HCT116 (cell line): ENCODE data around the gene RAB11FIP2. TPM values are rescaled to one million over a fixed set of nuclear protein-coding genes. Genes with fewer than 3 reads are reported as not detected.

Experiments used
- ATAC-seq: fragments of 200-7000 bp; cut with Tn5 transposase; 2 replicates; pipeline ENCODE4 v1.9.1; 2020; ENCODE audit warnings: mild to moderate bottlenecking, moderate library complexity
- BruUV-seq: library from RNA; stranded (reverse); fragments of 400-500 nt; replicated peaks from 2 replicates; lab custom pipeline; 2021; lab: Mats Ljungman, UMichigan
- CTCF ChIA-PET: fragments of 300-600 bp; sonication (Branson Sonifier 250); formaldehyde crosslinking; loops from one replicate; lab custom pipeline; 2021; ENCODE audit warnings: antibody characterized with exemption; lab: Charles Lee
- POLR2A ChIA-PET: fragments of 300-600, 350-600 bp; sonication (Branson Sonifier 250); formaldehyde crosslinking; loops from one replicate; lab custom pipeline; 2021; ENCODE audit warnings: antibody characterized with exemption; lab: Charles Lee
- RAD21 ChIA-PET, 2 experiments: fragments of 300-600 bp; sonication (Branson Sonifier 250); formaldehyde crosslinking; loops; one replicate each; lab custom pipeline; 2023; ENCODE audit warnings: low total read pairs in 2 of 2; ENCODE audit not compliant: uncharacterized antibody in 2 of 2, unreplicated experiment in 2 of 2, low non-redundant PET in 1 of 2; lab: Charles Lee
- DNase-seq: peaks from one replicate; pipeline ENCODE4 v3.0.0-alpha.2; 2010; ENCODE audit warnings: low read depth, low spot score
- H2AFZ ChIP-seq: fragments of 200-600 bp; shearing (Covaris generic), sonication (generic); 2 replicates; pipeline ENCODE4 v1.6.1; 2017; ENCODE audit warnings: low read depth, mixed run types, mixed read lengths, antibody characterized with exemption, low read length; ENCODE audit not compliant: poor library complexity, severe bottlenecking
- H3K27ac ChIP-seq: 2 replicates; pipeline ENCODE4 v1.5.1; 2012; ENCODE audit warnings: low read depth, low read length
- H3K27me3 ChIP-seq: fragments of 200-600 bp; sonication (generic); 2 replicates; pipeline ENCODE4 v1.6.1; 2016; ENCODE audit warnings: mixed run types, low read length, mixed read lengths; ENCODE audit not compliant: insufficient read depth
- H3K36me3 ChIP-seq, 2 experiments: fragments of 200-500 bp in 1 of 2; fragments of 200-600 bp in 1 of 2; sonication (Bioruptor generic) in 1 of 2; sonication (generic) in 1 of 2; 2 replicates each; pipeline versions ENCODE4 v1.5.1 to v1.6.1; 2014 to 2016; ENCODE audit warnings: low read length in 2 of 2, inconsistent platforms in 1 of 2, mixed read lengths in 1 of 2, mixed run types in 1 of 2; ENCODE audit not compliant: insufficient read depth in 2 of 2, control insufficient read depth in 1 of 2
- H3K4me1 ChIP-seq, 2 experiments: fragments of 200-600 bp in 1 of 2; sonication (generic) in 1 of 2; 2 replicates each; pipeline versions ENCODE4 v1.5.1 to v1.6.1; 2012 to 2017; ENCODE audit warnings: low read length in 2 of 2, inconsistent platforms in 1 of 2, mild to moderate bottlenecking in 1 of 2, mixed read lengths in 1 of 2, mixed run types in 1 of 2, moderate library complexity in 1 of 2; ENCODE audit not compliant: insufficient read depth in 2 of 2, control insufficient read depth in 1 of 2
- H3K4me2 ChIP-seq: fragments of 200-600 bp; sonication (generic); 2 replicates; pipeline ENCODE4 v1.6.1; 2017; ENCODE audit warnings: mixed run types, low read length, mixed read lengths
- H3K4me3 ChIP-seq, 2 experiments: fragments of 200-600 bp in 1 of 2; sonication (generic) in 1 of 2; replicated peaks in 1 of 2; 2 replicates each; pipeline ENCODE4 v1.5.1; 2011 to 2016; ENCODE audit warnings: low read length in 2 of 2, control low read depth in 1 of 2, low read depth in 1 of 2, mild to moderate bottlenecking in 1 of 2, mixed read lengths in 1 of 2, mixed run types in 1 of 2
- H3K79me2 ChIP-seq: fragments of 200-600 bp; sonication (generic); 2 replicates; pipeline ENCODE4 v1.6.1; 2017; ENCODE audit warnings: mild to moderate bottlenecking, mixed run types, low read length, moderate library complexity, mixed read lengths; ENCODE audit not compliant: insufficient read depth
- H3K9ac ChIP-seq: fragments of 200-600 bp; sonication (generic); 2 replicates; pipeline ENCODE4 v1.6.1; 2016; ENCODE audit warnings: low read length, mixed read lengths
- H3K9me2 ChIP-seq: fragments of 200-600 bp; sonication (generic), shearing (Covaris generic); 2 replicates; pipeline ENCODE4 v1.6.1; 2017; ENCODE audit warnings: mixed run types, mild to moderate bottlenecking, moderate library complexity; ENCODE audit not compliant: insufficient read depth
- H3K9me3 ChIP-seq, 2 experiments: fragments of 200-500 bp in 1 of 2; fragments of 200-600 bp in 1 of 2; sonication (Bioruptor generic) in 1 of 2; sonication (generic) in 1 of 2; 2 replicates each; pipeline ENCODE4 v1.6.1; 2014 to 2017; ENCODE audit warnings: low read length in 2 of 2, mixed read lengths in 2 of 2, inconsistent platforms in 1 of 2, low read depth in 1 of 2, mild to moderate bottlenecking in 1 of 2, mixed run types in 1 of 2, moderate library complexity in 1 of 2; ENCODE audit not compliant: control insufficient read depth in 1 of 2, insufficient read depth in 1 of 2
- H4K20me1 ChIP-seq: fragments of 200-600 bp; sonication (generic), shearing (Covaris generic); 2 replicates; pipeline ENCODE4 v1.6.1; 2017; ENCODE audit warnings: mixed run types, mild to moderate bottlenecking, moderate library complexity; ENCODE audit not compliant: insufficient read depth
- ATF3 ChIP-seq: IDR thresholded peaks from 2 replicates; pipeline ENCODE4 v1.6.1; 2012
- CEBPB ChIP-seq: IDR thresholded peaks from 2 replicates; pipeline ENCODE4 v1.6.1; 2012; ENCODE audit warnings: low read depth
- EGR1 ChIP-seq: IDR thresholded peaks from 2 replicates; pipeline ENCODE4 v1.6.1; 2012; ENCODE audit warnings: low read depth
- ELF1 ChIP-seq: IDR thresholded peaks from 2 replicates; pipeline ENCODE4 v1.6.1; 2012; ENCODE audit warnings: low read depth, borderline replicate concordance
- EZH2 ChIP-seq: fragments of 200-600 bp; sonication (generic); IDR thresholded peaks from 2 replicates; pipeline ENCODE4 v1.6.1; 2017; ENCODE audit warnings: antibody characterized with exemption, mixed run types
- FOSL1 ChIP-seq: IDR thresholded peaks from 2 replicates; pipeline ENCODE4 v1.6.1; 2012; ENCODE audit warnings: low read depth
- POLR2A ChIP-seq: IDR thresholded peaks from 2 replicates; pipeline ENCODE4 v1.7.0; 2011; ENCODE audit warnings: borderline replicate concordance; ENCODE audit not compliant: insufficient read depth, insufficient read length; ENCODE audit errors: extremely low read depth
- POLR2AphosphoS5 ChIP-seq: IDR thresholded peaks from 2 replicates; pipeline ENCODE4 v1.6.1; 2011; ENCODE audit warnings: mild to moderate bottlenecking, low read depth, low read length, moderate library complexity
- REST ChIP-seq: IDR thresholded peaks from 2 replicates; pipeline ENCODE4 v1.6.1; 2012; ENCODE audit warnings: low read depth
- TCF7L2 ChIP-seq: IDR thresholded peaks from 2 replicates; pipeline ENCODE4 v1.7.0; 2011; ENCODE audit warnings: borderline replicate concordance, inconsistent platforms; ENCODE audit not compliant: insufficient read depth, insufficient read length; ENCODE audit errors: extremely low read depth
- ZFX ChIP-seq: fragments of 450-650 bp; IDR thresholded peaks from 2 replicates; pipeline ENCODE4 v1.6.1; 2017
- intact Hi-C: fragments of 100-400 bp; cut with micrococcal nuclease; formaldehyde crosslinking; loops from 2 replicates; pipeline ENCODE4 v1.10.0; 2022
- total RNA-seq: library from RNA; stranded (reverse); gene quantifications from one replicate; pipeline ENCODE4 v1.2.1, GENCODE V29; 2021; ENCODE audit not compliant: unreplicated experiment

Gene RAB11FIP2
- total RNA-seq, 1 experiment from 2014 or later, result 16.8 TPM

GRCh38 chr10:117968354-117969182 is 78.2 kb downstream of the RAB11FIP2 start:
- H3K27ac ChIP-seq, result no peak overlapping the region
- H3K4me2 ChIP-seq, result no peak overlapping the region
- RAD21 ChIA-PET, result no interaction called here
- DNase-seq (no peak), ATAC-seq (no peak)
- no TSS peak for BruUV-seq
- no peaks in the 10 kb centered on the region for H3K4me1 ChIP-seq
- POLR2A ChIA-PET, result no interaction called here
- no peaks in the 10 kb centered on the region for H3K9me3 ChIP-seq
- H3K36me3 ChIP-seq, result no peaks in the 10 kb centered on the region
- TF ChIP-seq EZH2, result no peak
- no peak for TF ChIP-seq EGR1
- no peak for TF ChIP-seq FOSL1
- TF ChIP-seq ELF1, result no peak
- no peak for TF ChIP-seq ZFX
- TF ChIP-seq CEBPB, result no peak
- no peak for TF ChIP-seq REST
- no peak for TF ChIP-seq POLR2A
- no peak for TF ChIP-seq POLR2AphosphoS5
- TF ChIP-seq TCF7L2, result no peak
- no peak for TF ChIP-seq ATF3
- no peaks in the 10 kb centered on the region for H3K9me2 ChIP-seq
- no peaks in the 10 kb centered on the region for H3K79me2 ChIP-seq
- intact Hi-C loops, result no loop called here
- peaks cover 16% of the 10 kb centered on the region for H3K27me3 ChIP-seq
- CTCF ChIA-PET, result no interaction called here
- no peak overlapping the region for H3K4me3 ChIP-seq
- no peaks in the 10 kb centered on the region for H4K20me1 ChIP-seq
- no peak overlapping the region for H3K9ac ChIP-seq
- no peak overlapping the region for H2AFZ ChIP-seq
